ENCODE results near the gene DNAH10.

Gene DNAH10

GRCh38 chr12:123757561-123757960, 4.5 kb upstream of the DNAH10 start:
- TF ChIP-seq CTCF (IDR thresholded peaks at IDR 0.05; ENCODE audit: low read depth, low read length) = no peak
- DNase-seq (ENCODE audit: low read depth in 2 of 2) = peak; percentile 90 to 91
- no peak overlapping the region for H3K4me3 ChIP-seq (replicated peaks in 1 of 2; ENCODE audit: low read depth in 2 of 2, low read length in 2 of 2)

- no peak for TF ChIP-seq CTCF (IDR thresholded peaks at IDR 0.05; ENCODE audit: low read depth, low read length)
- no peak for DNase-seq (ENCODE audit: low read depth in 2 of 2)
- no peak overlapping the region for H3K4me3 ChIP-seq (replicated peaks in 1 of 2; ENCODE audit: low read depth in 2 of 2, low read length in 2 of 2)
Observed at GRCh38 chr12:123760267-123760938, 1.7 kb upstream of the DNAH10 start.

GRCh38 chr12:123762715-123763052, 583 bp downstream of the DNAH10 start:
- no peak for TF ChIP-seq CTCF (IDR thresholded peaks at IDR 0.05; ENCODE audit: low read depth, low read length)
- no peak for DNase-seq (ENCODE audit: low read depth in 2 of 2)
- peak overlapping the region in 1 of 2 donors; percentile 47 for H3K4me3 ChIP-seq (replicated peaks in 1 of 2; ENCODE audit: low read depth in 2 of 2, low read length in 2 of 2)

- TF ChIP-seq CTCF (IDR thresholded peaks at IDR 0.05; ENCODE audit: low read depth, low read length) = no peak
- no peak for DNase-seq (ENCODE audit: low read depth in 2 of 2)
- no peak overlapping the region for H3K4me3 ChIP-seq (replicated peaks in 1 of 2; ENCODE audit: low read depth in 2 of 2, low read length in 2 of 2)
Observed at GRCh38 chr12:123763093-123763492, 992 bp downstream of the DNAH10 start.

- TF ChIP-seq CTCF (IDR thresholded peaks at IDR 0.05; ENCODE audit: low read depth, low read length) = no peak
- DNase-seq (ENCODE audit: low read depth in 2 of 2) = no peak
- H3K4me3 ChIP-seq (replicated peaks in 1 of 2; ENCODE audit: low read depth in 2 of 2, low read length in 2 of 2) = no peak overlapping the region
Observed at GRCh38 chr12:123764109-123764508, 2.0 kb downstream of the DNAH10 start.

GRCh38 chr12:123765504-123766035, 3.5 kb downstream of the DNAH10 start:
- TF ChIP-seq CTCF (IDR thresholded peaks at IDR 0.05; ENCODE audit: low read depth, low read length) = no peak
- no peak overlapping the region for H3K4me3 ChIP-seq (replicated peaks in 1 of 2; ENCODE audit: low read depth in 2 of 2, low read length in 2 of 2)
- DNase-seq (ENCODE audit: low read depth in 2 of 2) = no peak

- TF ChIP-seq CTCF (IDR thresholded peaks at IDR 0.05; ENCODE audit: low read depth, low read length) = no peak
- DNase-seq (ENCODE audit: low read depth in 2 of 2) = no peak
- no peak overlapping the region for H3K4me3 ChIP-seq (replicated peaks in 1 of 2; ENCODE audit: low read depth in 2 of 2, low read length in 2 of 2)
Observed at GRCh38 chr12:123767613-123768012, 5.5 kb downstream of the DNAH10 start.
